Measurements from ENCODE around the gene ISG15. TPM values are rescaled to one million over a fixed set of nuclear protein-coding genes. Genes with fewer than 3 reads are reported as not detected.

The ISG15 gene
- total and polyA plus RNA-seq, 9 of the 15 experiments (the other 6 are each of a cell fraction or from before 2014, with no cell fraction given): 0.40 to 58.3 (median 12.2) TPM

GRCh38 chr1:1004780-1005697 lies 8.3 kb upstream of the ISG15 start (continued):
- TF ChIP-seq UBTF (IDR thresholded peaks at IDR 0.05; ENCODE audit: borderline replicate concordance in 1 of 2, low read depth in 2 of 2, low read length in 2 of 2): peak in 1 of 2 experiments; percentile 47; a peak in 1 of 4 replicates
- TF ChIP-seq, protein P1, sequence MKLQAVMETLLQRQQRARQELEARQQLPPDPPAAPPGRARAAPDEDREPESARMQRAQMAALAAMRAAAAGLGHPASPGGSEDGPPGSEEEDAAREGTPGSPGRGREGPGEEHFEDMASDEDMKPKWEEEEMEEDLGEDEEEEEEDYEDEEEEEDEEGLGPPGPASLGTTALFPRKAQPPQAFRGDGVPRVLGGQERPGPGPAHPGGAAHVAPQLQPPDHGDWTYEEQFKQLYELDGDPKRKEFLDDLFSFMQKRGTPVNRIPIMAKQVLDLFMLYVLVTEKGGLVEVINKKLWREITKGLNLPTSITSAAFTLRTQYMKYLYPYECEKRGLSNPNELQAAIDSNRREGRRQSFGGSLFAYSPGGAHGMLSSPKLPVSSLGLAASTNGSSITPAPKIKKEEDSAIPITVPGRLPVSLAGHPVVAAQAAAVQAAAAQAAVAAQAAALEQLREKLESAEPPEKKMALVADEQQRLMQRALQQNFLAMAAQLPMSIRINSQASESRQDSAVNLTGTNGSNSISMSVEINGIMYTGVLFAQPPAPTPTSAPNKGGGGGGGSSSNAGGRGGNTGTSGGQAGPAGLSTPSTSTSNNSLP (IDR thresholded peaks at IDR 0.05; ENCODE audit: borderline replicate concordance, low read depth, low read length): no peak
- 0 out of 2 replicates have a peak, but pooled peaks have one; percentile 69 for TF ChIP-seq TAF7 (tag; IDR thresholded peaks at IDR 0.05)
- TF ChIP-seq MTF1 (CRISPR knock-in tag; IDR thresholded peaks at IDR 0.05; ENCODE audit: borderline replicate concordance): no peak
- TF ChIP-seq, protein P2, sequence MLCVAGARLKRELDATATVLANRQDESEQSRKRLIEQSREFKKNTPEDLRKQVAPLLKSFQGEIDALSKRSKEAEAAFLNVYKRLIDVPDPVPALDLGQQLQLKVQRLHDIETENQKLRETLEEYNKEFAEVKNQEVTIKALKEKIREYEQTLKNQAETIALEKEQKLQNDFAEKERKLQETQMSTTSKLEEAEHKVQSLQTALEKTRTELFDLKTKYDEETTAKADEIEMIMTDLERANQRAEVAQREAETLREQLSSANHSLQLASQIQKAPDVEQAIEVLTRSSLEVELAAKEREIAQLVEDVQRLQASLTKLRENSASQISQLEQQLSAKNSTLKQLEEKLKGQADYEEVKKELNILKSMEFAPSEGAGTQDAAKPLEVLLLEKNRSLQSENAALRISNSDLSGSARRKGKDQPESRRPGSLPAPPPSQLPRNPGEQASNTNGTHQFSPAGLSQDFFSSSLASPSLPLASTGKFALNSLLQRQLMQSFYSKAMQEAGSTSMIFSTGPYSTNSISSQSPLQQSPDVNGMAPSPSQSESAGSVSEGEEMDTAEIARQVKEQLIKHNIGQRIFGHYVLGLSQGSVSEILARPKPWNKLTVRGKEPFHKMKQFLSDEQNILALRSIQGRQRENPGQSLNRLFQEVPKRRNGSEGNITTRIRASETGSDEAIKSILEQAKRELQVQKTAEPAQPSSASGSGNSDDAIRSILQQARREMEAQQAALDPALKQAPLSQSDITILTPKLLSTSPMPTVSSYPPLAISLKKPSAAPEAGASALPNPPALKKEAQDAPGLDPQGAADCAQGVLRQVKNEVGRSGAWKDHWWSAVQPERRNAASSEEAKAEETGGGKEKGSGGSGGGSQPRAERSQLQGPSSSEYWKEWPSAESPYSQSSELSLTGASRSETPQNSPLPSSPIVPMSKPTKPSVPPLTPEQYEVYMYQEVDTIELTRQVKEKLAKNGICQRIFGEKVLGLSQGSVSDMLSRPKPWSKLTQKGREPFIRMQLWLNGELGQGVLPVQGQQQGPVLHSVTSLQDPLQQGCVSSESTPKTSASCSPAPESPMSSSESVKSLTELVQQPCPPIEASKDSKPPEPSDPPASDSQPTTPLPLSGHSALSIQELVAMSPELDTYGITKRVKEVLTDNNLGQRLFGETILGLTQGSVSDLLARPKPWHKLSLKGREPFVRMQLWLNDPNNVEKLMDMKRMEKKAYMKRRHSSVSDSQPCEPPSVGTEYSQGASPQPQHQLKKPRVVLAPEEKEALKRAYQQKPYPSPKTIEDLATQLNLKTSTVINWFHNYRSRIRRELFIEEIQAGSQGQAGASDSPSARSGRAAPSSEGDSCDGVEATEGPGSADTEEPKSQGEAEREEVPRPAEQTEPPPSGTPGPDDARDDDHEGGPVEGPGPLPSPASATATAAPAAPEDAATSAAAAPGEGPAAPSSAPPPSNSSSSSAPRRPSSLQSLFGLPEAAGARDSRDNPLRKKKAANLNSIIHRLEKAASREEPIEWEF (CRISPR knock-in tag; IDR thresholded peaks at IDR 0.05): no peak
- no peak for TF ChIP-seq NR2C1 (IDR thresholded peaks at IDR 0.05)
- TF ChIP-seq NR2C1 (tag; IDR thresholded peaks at IDR 0.05): peak; percentile 82
- TF ChIP-seq MITF (IDR thresholded peaks at IDR 0.05): no peak
- peak; percentile 30 for TF ChIP-seq E2F8 (IDR thresholded peaks at IDR 0.05; ENCODE audit: low read depth, partially characterized antibody)
- TF ChIP-seq TSC22D4 (tag; IDR thresholded peaks at IDR 0.05): no peak
- peak; percentile 96 for TF ChIP-seq BRD9 (IDR thresholded peaks at IDR 0.05; ENCODE audit: low read depth, partially characterized antibody)
- TF ChIP-seq ELF4 (CRISPR knock-in tag; IDR thresholded peaks at IDR 0.05): peak; percentile 27; the same call in 1 of the 2 replicates
